SK-N-SH (cell line): ENCODE data around the gene RETREG2. TPM values are rescaled to one million over a fixed set of nuclear protein-coding genes. Genes with fewer than 3 reads are reported as not detected.

Experiments
- CTCF ChIA-PET: fragments of 300-600, 350-600 bp; formaldehyde crosslinking; extraction: SDS; loops from one replicate; lab custom pipeline; 2021; lab: Yijun Ruan, JAX
- POLR2A ChIA-PET: fragments of 350-600 bp; sonication (Branson Sonifier 250); formaldehyde crosslinking; extraction: SDS; loops from one replicate; lab custom pipeline; 2020; ENCODE audit warnings: antibody characterized with exemption, inconsistent platforms; lab: Yijun Ruan, JAX
- DNase-seq: peaks from one replicate; pipeline ENCODE4 v3.0.0; 2012
- H2AFZ ChIP-seq: fragments of 200-600 bp; sonication (generic); 2 replicates; pipeline ENCODE4 v1.8.1; 2016; ENCODE audit warnings: antibody characterized with exemption, mild to moderate bottlenecking, low read depth
- H3F3A ChIP-seq: fragments of 200-600 bp; sonication (generic); replicated peaks from 2 replicates; pipeline ENCODE3; 2016; ENCODE audit warnings: antibody characterized with exemption, mild to moderate bottlenecking; ENCODE audit not compliant: insufficient read depth
- H3K27ac ChIP-seq, 2 experiments: fragments of 200-500 bp in 1 of 2; fragments of 200-600 bp in 1 of 2; sonication (Bioruptor generic) in 1 of 2; sonication (generic), shearing (Covaris generic) in 1 of 2; 2 replicates each; pipeline versions ENCODE4 v1.5.1 to v1.6.1; 2014 to 2016; ENCODE audit warnings: low read depth in 2 of 2, inconsistent platforms in 1 of 2, low read length in 1 of 2, mild to moderate bottlenecking in 1 of 2, mixed read lengths in 1 of 2
- H3K27me3 ChIP-seq: fragments of 200-600 bp; sonication (generic), shearing (Covaris generic); 2 replicates; pipeline ENCODE4 v1.6.1; 2016; ENCODE audit warnings: mixed run types; ENCODE audit not compliant: insufficient read depth
- H3K36me3 ChIP-seq, 2 experiments: fragments of 200-500 bp in 1 of 2; fragments of 200-600 bp in 1 of 2; sonication (Bioruptor generic) in 1 of 2; sonication (generic) in 1 of 2; replicated peaks in 1 of 2; 2 replicates each; pipeline versions ENCODE3 to v1.5.1; 2014 to 2016; ENCODE audit warnings: low read length in 1 of 2, mild to moderate bottlenecking in 1 of 2; ENCODE audit not compliant: insufficient read depth in 2 of 2, control insufficient read depth in 1 of 2
- H3K4me1 ChIP-seq, 2 experiments: fragments of 200-500 bp in 1 of 2; fragments of 200-600 bp in 1 of 2; sonication (Bioruptor generic) in 1 of 2; sonication (generic), shearing (Covaris generic) in 1 of 2; 2 replicates each; pipeline versions ENCODE4 v1.5.1 to v1.6.1; 2014 to 2016; ENCODE audit warnings: low read depth in 1 of 2, low read length in 1 of 2, mixed run types in 1 of 2; ENCODE audit not compliant: insufficient read depth in 2 of 2, control insufficient read depth in 1 of 2
- H3K4me2 ChIP-seq: fragments of 200-600 bp; sonication (generic), shearing (Covaris generic); 2 replicates; pipeline ENCODE4 v1.6.1; 2017; ENCODE audit warnings: mixed run types
- H3K4me3 ChIP-seq, 2 experiments: fragments of 200-500 bp in 1 of 2; fragments of 200-600 bp in 1 of 2; sonication (Bioruptor generic) in 1 of 2; sonication (generic), shearing (Covaris generic) in 1 of 2; 2 replicates each; pipeline versions ENCODE4 v1.5.1 to v1.8.1; 2014 to 2016; ENCODE audit warnings: low read depth in 2 of 2, inconsistent platforms in 1 of 2, low read length in 1 of 2, mild to moderate bottlenecking in 1 of 2, mixed read lengths in 1 of 2, moderate library complexity in 1 of 2
- H3K79me2 ChIP-seq: fragments of 200-600 bp; sonication (generic); 2 replicates; pipeline ENCODE4 v1.8.1; 2017; ENCODE audit warnings: mild to moderate bottlenecking; ENCODE audit not compliant: insufficient read depth
- H3K9ac ChIP-seq: fragments of 200-600 bp; sonication (generic); 2 replicates; pipeline ENCODE4 v1.6.1; 2017; ENCODE audit warnings: mixed run types
- H3K9me2 ChIP-seq: fragments of 200-600 bp; sonication (generic); 2 replicates; pipeline ENCODE4 v1.6.1; 2017; ENCODE audit warnings: mixed run types
- H3K9me3 ChIP-seq: fragments of 200-600 bp; sonication (generic); 2 replicates; pipeline ENCODE4 v1.6.1; 2017; ENCODE audit warnings: mixed run types, mild to moderate bottlenecking, moderate library complexity
- H4K20me1 ChIP-seq: fragments of 200-600 bp; sonication (generic); 2 replicates; pipeline ENCODE4 v1.6.1; 2017; ENCODE audit warnings: mild to moderate bottlenecking, mixed run types; ENCODE audit not compliant: insufficient read depth
- CHD2 ChIP-seq: fragments of 150-350 bp; IDR thresholded peaks from 2 replicates; pipeline ENCODE4 v1.6.1; 2018; ENCODE audit warnings: low read length; ENCODE audit not compliant: partially characterized antibody
- ELF1 ChIP-seq: IDR thresholded peaks from 2 replicates; pipeline ENCODE4 v1.4.0; 2012
- EZH2phosphoT487 ChIP-seq: fragments of 200-600 bp; sonication (generic); IDR thresholded peaks from 2 replicates; pipeline ENCODE4 v1.6.1; 2017; ENCODE audit warnings: low read depth, mixed run types, mild to moderate bottlenecking, antibody characterized with exemption, moderate library complexity, borderline replicate concordance
- GABPA ChIP-seq: IDR thresholded peaks from 2 replicates; pipeline ENCODE4 v1.4.0; 2012; ENCODE audit warnings: low read depth, mild to moderate bottlenecking
- IRF3 ChIP-seq: fragments of 150-350 bp; IDR thresholded peaks from 2 replicates; pipeline ENCODE4 v1.6.1; 2016; ENCODE audit warnings: mild to moderate bottlenecking, low read depth, low read length
- JUND ChIP-seq: IDR thresholded peaks from 2 replicates; pipeline ENCODE4 v1.4.0; 2012
- MAX ChIP-seq: IDR thresholded peaks from 2 replicates; pipeline ENCODE4 v1.4.0; 2012; ENCODE audit warnings: low read depth
- MXI1 ChIP-seq: IDR thresholded peaks from 2 replicates; pipeline ENCODE4 v1.6.1; 2012; ENCODE audit warnings: mild to moderate bottlenecking, low read depth, low read length, improper control_type of control experiment
- NFIC ChIP-seq: IDR thresholded peaks from 2 replicates; pipeline ENCODE4 v1.4.0; 2012; ENCODE audit warnings: borderline replicate concordance
- NRF1 ChIP-seq: IDR thresholded peaks from 2 replicates; pipeline ENCODE4 v1.6.1; 2012; ENCODE audit warnings: low read depth, mild to moderate bottlenecking, low read length
- PBX3 ChIP-seq: IDR thresholded peaks from 2 replicates; pipeline ENCODE4; 2012
- POLR2AphosphoS5 ChIP-seq: IDR thresholded peaks from 2 replicates; pipeline ENCODE4 v1.6.1; 2012; ENCODE audit warnings: low read depth, low read length
- RAD21 ChIP-seq: IDR thresholded peaks from 2 replicates; pipeline ENCODE4 v1.6.1; 2012; ENCODE audit warnings: mild to moderate bottlenecking, low read length
- RCOR1 ChIP-seq: fragments of 150-350 bp; IDR thresholded peaks from 2 replicates; pipeline ENCODE4 v1.6.1; 2017; ENCODE audit warnings: antibody characterized with exemption, low read length
- RFX5 ChIP-seq: IDR thresholded peaks from 2 replicates; pipeline ENCODE4 v1.6.1; 2012; ENCODE audit warnings: mild to moderate bottlenecking, improper control_type of control experiment, low read length
- SIN3A ChIP-seq: IDR thresholded peaks from 2 replicates; pipeline ENCODE4 v1.6.1; 2012; ENCODE audit warnings: low read depth, mild to moderate bottlenecking, low read length, moderate library complexity, borderline replicate concordance
- ZBTB33 ChIP-seq: IDR thresholded peaks from 2 replicates; pipeline ENCODE4 v1.4.0; 2012; ENCODE audit warnings: low read depth, borderline replicate concordance
- WGBS: methylation state at CpG from one replicate; pipeline ENCODE4 v1.1.6; 2017; ENCODE audit warnings: low lambda C conversion rate; 5-methylcytosine and 5-hydroxymethylcytosine counted together
- polyA plus RNA-seq, 3 experiments: library from polyadenylated mRNA; depleted of rRNA; stranded (reverse); fragments of >200 nt; gene quantifications; 2 replicates each; pipeline ENCODE4 v1.2.3, GENCODE V29; 2012

The RETREG2 gene
- polyA plus RNA-seq, 1 of the 3 experiments (the other 2 are of a cell fraction) = 74.6 TPM

GRCh38 chr2:219207134-219207883 is 29.2 kb downstream of the RETREG2 start:
- TF ChIP-seq NRF1 (peak; percentile 28; the same call in 1 of the 2 replicates), MAX (no peak), MXI1 (peak; percentile 86)
- 23% methylated on average over 19 of the region's 22 CpGs for WGBS
- H3K27ac ChIP-seq = peak overlapping the region; percentile 67 to 83; a peak in 3 of 4 replicates
- H3K9me2 ChIP-seq = no peaks in the 10 kb centered on the region
- no peaks in the 10 kb centered on the region for H4K20me1 ChIP-seq
- peak overlapping the region; percentile 69 for H3K4me3 ChIP-seq
- peaks cover 15% of the 10 kb centered on the region for H3F3A ChIP-seq
- no peaks in the 10 kb centered on the region for H3K27me3 ChIP-seq
- peaks cover 13 to 20% of the 10 kb centered on the region in 2 experiments; a peak in 3 of 4 replicates for H3K4me1 ChIP-seq
- peak overlapping the region; percentile 17; the same call in 1 of the 2 replicates for H2AFZ ChIP-seq
- ChIA-PET CTCF (interaction anchor here (0.6 to 4.0 kb wide), 4 partner anchors 10 to 81 kb away, joined by 3 to 26 read pairs (median 12); partner anchors contain the start of genes ABCB6, CNPPD1 and SLC23A3), POLR2A (interaction anchor here (1.2 to 4.6 kb wide), 4 partner anchors 10 to 333 kb away, joined by 4 to 52 read pairs (median 8); partner anchors contain the start of genes ABCB6, GLB1L and STK16)
- peaks cover 9 to 26% of the 10 kb centered on the region in 2 experiments for H3K36me3 ChIP-seq
- peak overlapping the region; percentile 86 for H3K4me2 ChIP-seq
- H3K79me2 ChIP-seq = no peaks in the 10 kb centered on the region
- no peak for DNase-seq
- no peaks in the 10 kb centered on the region for H3K9me3 ChIP-seq
- peak overlapping the region; percentile 17; the same call in 1 of the 2 replicates for H3K9ac ChIP-seq

GRCh38 chr2:219207884-219208740 is 30.0 kb downstream of the RETREG2 start:
- Histone ChIP-seq H3K4me3 (peak overlapping the region; percentile 69), H3K9me3 (no peaks in the 10 kb centered on the region), H3F3A (peaks cover 15% of the 10 kb centered on the region), H3K27me3 (no peaks in the 10 kb centered on the region), H3K9me2 (no peaks in the 10 kb centered on the region), H3K36me3 (peaks cover 9 to 31% of the 10 kb centered on the region in 2 experiments), H3K9ac (0 out of 2 replicates have a peak overlapping the region, but pooled peaks have one; percentile 17), H4K20me1 (no peaks in the 10 kb centered on the region), H3K4me1 (peaks cover 13 to 20% of the 10 kb centered on the region in 2 experiments; a peak in 3 of 4 replicates), H2AFZ (no peak overlapping the region), H3K4me2 (peak overlapping the region; percentile 86), H3K79me2 (no peaks in the 10 kb centered on the region), H3K27ac (peak overlapping the region in 1 of 2 experiments; percentile 83; a peak in 2 of 4 replicates)
- ChIA-PET CTCF (interaction anchor here (1.1 to 4.0 kb wide), 3 partner anchors 10 to 37 kb away, joined by 3 to 26 read pairs (median 16); partner anchors contain the start of genes ABCB6 and SLC23A3), POLR2A (interaction anchor here (1.1 to 4.6 kb wide), 2 partner anchors 9 to 32 kb away, joined by 4 to 52 read pairs; partner anchors contain the start of genes ABCB6 and CNPPD1)
- TF ChIP-seq JUND (no peak), RCOR1 (no peak), POLR2AphosphoS5 (no peak), RAD21 (no peak), NFIC (no peak; the same call in 1 of the 2 replicates), PBX3 (no peak), GABPA (no peak), EZH2phosphoT487 (no peak), ZBTB33 (no peak), RFX5 (no peak), CHD2 (no peak), IRF3 (no peak), MAX (no peak), NRF1 (no peak), ELF1 (no peak), SIN3A (no peak)
- peak; percentile 51 for DNase-seq
- 65% methylated on average over 14 of the region's 17 CpGs for WGBS
